Parathyroid adenoma (tissue), 2 donors: ENCODE results near the gene LRCH1.

Experiments
- H2AFZ ChIP-seq: fragments of 300-600 bp; sonication (generic); one replicate; pipeline ENCODE4 v1.7.0; 2017; ENCODE audit warnings: antibody characterized with exemption, mild to moderate bottlenecking
- H3K27ac ChIP-seq: fragments of 300-600 bp; sonication (generic); one replicate; pipeline ENCODE4 v1.7.0; 2017
- H3K27me3 ChIP-seq: fragments of 300-600 bp; sonication (generic); one replicate; pipeline ENCODE4 v1.7.0; 2017; ENCODE audit warnings: low read length; ENCODE audit not compliant: control insufficient read depth, insufficient read depth
- H3K36me3 ChIP-seq: fragments of 300-600 bp; sonication (generic); one replicate; pipeline ENCODE4 v1.7.0; 2017; ENCODE audit warnings: low read length; ENCODE audit not compliant: control insufficient read depth, insufficient read depth
- H3K4me1 ChIP-seq: fragments of 300-600 bp; sonication (generic); one replicate; pipeline ENCODE4 v1.7.0; 2017; ENCODE audit warnings: control low read depth
- H3K4me2 ChIP-seq: fragments of 300-600 bp; sonication (generic); one replicate; pipeline ENCODE4 v1.7.0; 2017; ENCODE audit warnings: low read length
- H3K4me3 ChIP-seq: fragments of 300-600 bp; sonication (generic); one replicate; pipeline ENCODE4 v1.7.0; 2017; ENCODE audit warnings: low read depth, low read length
- H3K79me2 ChIP-seq: fragments of 300-600 bp; sonication (generic); one replicate; pipeline ENCODE4 v1.7.0; 2017; ENCODE audit warnings: control low read depth
- H3K9ac ChIP-seq: fragments of 300-600 bp; sonication (generic); one replicate; pipeline ENCODE4 v1.7.0; 2017; ENCODE audit warnings: mild to moderate bottlenecking
- H3K9me3 ChIP-seq: fragments of 300-600 bp; sonication (generic); one replicate; pipeline ENCODE4 v1.7.0; 2017; ENCODE audit warnings: low read length; ENCODE audit not compliant: control insufficient read depth
- CTCF ChIP-seq: fragments of 300-600 bp; sonication (generic); IDR thresholded peaks from one replicate; pipeline ENCODE4 v1.7.0; 2017; ENCODE audit warnings: antibody characterized with exemption, mild to moderate bottlenecking
- donor health status: primary hyperparathyroidism.

LRCH1 gene

GRCh38 chr13:46586751-46587514 is 34.0 kb downstream of the LRCH1 start:
- no peaks in the 10 kb centered on the region for H3K36me3 ChIP-seq
- H3K9ac ChIP-seq: no peak overlapping the region
- H2AFZ ChIP-seq: no peak overlapping the region
- no peak overlapping the region for H3K4me3 ChIP-seq
- no peak overlapping the region for H3K4me2 ChIP-seq
- no peak overlapping the region for H3K27ac ChIP-seq
- no peaks in the 10 kb centered on the region for H3K4me1 ChIP-seq
- H3K9me3 ChIP-seq: no peaks in the 10 kb centered on the region
- H3K79me2 ChIP-seq: peaks cover 11% of the 10 kb centered on the region
- TF ChIP-seq CTCF: no peak
- no peaks in the 10 kb centered on the region for H3K27me3 ChIP-seq

- TF ChIP-seq CTCF: no peak
- no peak overlapping the region for H2AFZ ChIP-seq
- H3K27me3 ChIP-seq: no peaks in the 10 kb centered on the region
- peaks cover 11% of the 10 kb centered on the region for H3K79me2 ChIP-seq
- no peak overlapping the region for H3K27ac ChIP-seq
- H3K9ac ChIP-seq: no peak overlapping the region
- no peaks in the 10 kb centered on the region for H3K9me3 ChIP-seq
- no peaks in the 10 kb centered on the region for H3K4me1 ChIP-seq
- H3K36me3 ChIP-seq: no peaks in the 10 kb centered on the region
- no peak overlapping the region for H3K4me3 ChIP-seq
- H3K4me2 ChIP-seq: no peak overlapping the region
Observed at GRCh38 chr13:46587807-46588418, 34.9 kb downstream of the LRCH1 start.

- Histone ChIP-seq H3K9me3 (no peaks in the 10 kb centered on the region), H3K36me3 (no peaks in the 10 kb centered on the region), H3K4me3 (no peak overlapping the region), H3K27ac (no peak overlapping the region), H3K27me3 (no peaks in the 10 kb centered on the region), H3K4me2 (no peak overlapping the region), H2AFZ (no peak overlapping the region), H3K9ac (no peak overlapping the region), H3K4me1 (peaks cover 2% of the 10 kb centered on the region), H3K79me2 (peaks cover 15% of the 10 kb centered on the region)
- TF ChIP-seq CTCF: no peak
Observed at GRCh38 chr13:46592385-46592784, 39.4 kb downstream of the LRCH1 start.

- H2AFZ ChIP-seq: no peak overlapping the region
- no peak for TF ChIP-seq CTCF
- H3K9me3 ChIP-seq: no peaks in the 10 kb centered on the region
- peaks cover 17% of the 10 kb centered on the region for H3K79me2 ChIP-seq
- H3K4me1 ChIP-seq: peaks cover 2% of the 10 kb centered on the region
- H3K27ac ChIP-seq: no peak overlapping the region
- no peak overlapping the region for H3K9ac ChIP-seq
- H3K27me3 ChIP-seq: no peaks in the 10 kb centered on the region
- no peak overlapping the region for H3K4me3 ChIP-seq
- H3K36me3 ChIP-seq: no peaks in the 10 kb centered on the region
- no peak overlapping the region for H3K4me2 ChIP-seq
Observed at GRCh38 chr13:46593398-46593797, 40.4 kb downstream of the LRCH1 start.
